H9 (cell line): ENCODE data around the gene CDK14. TPM values are rescaled to one million over a fixed set of nuclear protein-coding genes. Genes with fewer than 3 reads are reported as not detected.

Experiments
- DNase-seq: peaks from one replicate; pipeline ENCODE4 v3.0.0-alpha.2; 2017
- H2AFZ ChIP-seq: one replicate; pipeline ENCODE4 v1.6.1; 2013; ENCODE audit warnings: mild to moderate bottlenecking, low read length, control low read depth, moderate library complexity
- H2AK5ac ChIP-seq: 2 replicates; pipeline ENCODE4 v1.6.1; 2013; ENCODE audit warnings: low read length, control low read depth, mixed read lengths; ENCODE audit not compliant: insufficient read length
- H2BK120ac ChIP-seq: one replicate; pipeline ENCODE4 v1.6.1; 2013; ENCODE audit warnings: low read depth, mild to moderate bottlenecking, low read length, control low read depth, inconsistent platforms; ENCODE audit not compliant: poor library complexity, severe bottlenecking
- H2BK12ac ChIP-seq: 2 replicates; pipeline ENCODE4 v1.6.1; 2013; ENCODE audit warnings: low read length, control low read depth, mixed read lengths, low read depth; ENCODE audit not compliant: insufficient read length
- H2BK15ac ChIP-seq: 2 replicates; pipeline ENCODE4 v1.6.1; 2013; ENCODE audit warnings: low read depth, low read length, control low read depth
- H2BK20ac ChIP-seq: one replicate; pipeline ENCODE4 v1.6.1; 2013; ENCODE audit warnings: low read depth, mild to moderate bottlenecking, low read length, control low read depth, inconsistent platforms; ENCODE audit not compliant: poor library complexity, severe bottlenecking
- H2BK5ac ChIP-seq: 2 replicates; pipeline ENCODE4 v1.6.1; 2013; ENCODE audit warnings: low read length, control low read depth, mixed read lengths; ENCODE audit not compliant: insufficient read length
- H3K14ac ChIP-seq: 2 replicates; pipeline ENCODE4 v1.6.1; 2013; ENCODE audit warnings: low read length, control low read depth; ENCODE audit not compliant: insufficient read depth
- H3K18ac ChIP-seq: 2 replicates; pipeline ENCODE4 v1.6.1; 2013; ENCODE audit warnings: low read depth, mild to moderate bottlenecking, mixed read lengths, low read length, control low read depth; ENCODE audit not compliant: insufficient read length
- H3K23ac ChIP-seq: 2 replicates; pipeline ENCODE4 v1.6.1; 2013; ENCODE audit warnings: low read length, control low read depth, mixed read lengths, low read depth; ENCODE audit not compliant: insufficient read length
- H3K23me2 ChIP-seq: 2 replicates; pipeline ENCODE4 v1.6.1; 2013; ENCODE audit warnings: low read depth, mild to moderate bottlenecking, mixed read lengths, low read length, control low read depth; ENCODE audit not compliant: insufficient read length, poor library complexity, severe bottlenecking
- H3K27ac ChIP-seq: 2 replicates; pipeline ENCODE4 v1.5.1; 2013; ENCODE audit warnings: low read length, control low read depth, mixed read lengths, low read depth; ENCODE audit not compliant: insufficient read length
- H3K27me3 ChIP-seq: 2 replicates; pipeline ENCODE4 v1.6.1; 2013; ENCODE audit warnings: low read length, control low read depth, inconsistent platforms; ENCODE audit not compliant: insufficient read depth
- H3K4ac ChIP-seq: 2 replicates; pipeline ENCODE4 v1.6.1; 2013; ENCODE audit warnings: low read depth, mild to moderate bottlenecking, control low read depth, inconsistent platforms, low read length, moderate library complexity
- H3K4me1 ChIP-seq: 2 replicates; pipeline ENCODE4 v1.6.1; 2013; ENCODE audit warnings: low read length, control low read depth, inconsistent platforms; ENCODE audit not compliant: insufficient read depth
- H3K4me2 ChIP-seq: 2 replicates; pipeline ENCODE4 v1.6.1; 2013; ENCODE audit warnings: low read length, control low read depth, mixed read lengths; ENCODE audit not compliant: insufficient read length, insufficient read depth
- H3K56ac ChIP-seq: 2 replicates; pipeline ENCODE4 v1.6.1; 2013; ENCODE audit warnings: low read depth, mild to moderate bottlenecking, mixed read lengths, low read length, control low read depth; ENCODE audit not compliant: insufficient read length
- H3K79me1 ChIP-seq: 2 replicates; pipeline ENCODE4 v1.6.1; 2013; ENCODE audit warnings: low read depth, mild to moderate bottlenecking, moderate library complexity, low read length, control low read depth, inconsistent platforms; ENCODE audit not compliant: insufficient read depth, poor library complexity, severe bottlenecking
- H3K79me2 ChIP-seq: 2 replicates; pipeline ENCODE4 v1.6.1; 2013; ENCODE audit warnings: low read length, control low read depth, inconsistent platforms; ENCODE audit not compliant: insufficient read depth
- H3K9ac ChIP-seq: 2 replicates; pipeline ENCODE4 v1.6.1; 2013; ENCODE audit warnings: low read length, control low read depth, mixed read lengths; ENCODE audit not compliant: insufficient read length; ENCODE audit errors: extremely low read depth
- H3K9me3 ChIP-seq: one replicate; pipeline ENCODE4 v1.6.1; 2013; ENCODE audit warnings: low read depth, low read length, inconsistent platforms; ENCODE audit not compliant: control insufficient read depth
- H3T11ph ChIP-seq: one replicate; pipeline ENCODE4 v1.6.1; 2013; ENCODE audit warnings: mild to moderate bottlenecking, low read length, control low read depth, inconsistent platforms
- H4K20me1 ChIP-seq: one replicate; pipeline ENCODE4 v1.6.1; 2013; ENCODE audit not compliant: control insufficient read depth, insufficient read length, insufficient read depth
- H4K5ac ChIP-seq: 2 replicates; pipeline ENCODE4 v1.6.1; 2013; ENCODE audit warnings: low read depth, mild to moderate bottlenecking, mixed read lengths, low read length, control low read depth; ENCODE audit not compliant: insufficient read length
- H4K8ac ChIP-seq: replicated peaks from 2 replicates; pipeline ENCODE4 v1.6.1; 2013; ENCODE audit warnings: low read length, control low read depth, mixed read lengths, low read depth; ENCODE audit not compliant: insufficient read length
- H4K91ac ChIP-seq: 2 replicates; pipeline ENCODE4 v1.6.1; 2013; ENCODE audit warnings: low read depth, mild to moderate bottlenecking, moderate library complexity, mixed read lengths, low read length, control low read depth; ENCODE audit not compliant: insufficient read length
- H3K27ac Mint-ChIP-seq, 3 experiments: 2 replicates in 2 of 3; 3 replicates in 1 of 3; pipeline ENCODE4 v1.8.0; 2020 to 2021; ENCODE audit warnings: mixed read lengths in 3 of 3, mild to moderate bottlenecking in 1 of 3, moderate library complexity in 1 of 3
- H3K27me3 Mint-ChIP-seq: 2 replicates; pipeline ENCODE4 v1.8.0; 2021; ENCODE audit warnings: low read depth, mild to moderate bottlenecking, moderate library complexity, mixed read lengths
- H3K36me3 Mint-ChIP-seq, 3 experiments: 2 replicates in 2 of 3; 3 replicates in 1 of 3; pipeline ENCODE4 v1.8.0; 2020 to 2021; ENCODE audit warnings: low read depth in 3 of 3, mixed read lengths in 3 of 3; ENCODE audit not compliant: insufficient read depth in 1 of 3
- H3K4me1 Mint-ChIP-seq, 2 experiments: 2 replicates each; pipeline ENCODE4 v1.8.0; 2020; ENCODE audit warnings: mixed read lengths in 2 of 2
- H3K4me3 Mint-ChIP-seq, 2 experiments: 2 replicates in 1 of 2; 3 replicates in 1 of 2; pipeline ENCODE4 v1.8.0; 2020 to 2021; ENCODE audit warnings: mild to moderate bottlenecking in 2 of 2, mixed read lengths in 2 of 2, moderate library complexity in 1 of 2
- H3K9me3 Mint-ChIP-seq, 2 experiments: 2 replicates in 1 of 2; 3 replicates in 1 of 2; pipeline ENCODE4 v1.8.0; 2020; ENCODE audit warnings: mild to moderate bottlenecking in 2 of 2, mixed read lengths in 2 of 2, moderate library complexity in 1 of 2
- CTCF ChIP-seq: fragments of 200-600 bp; sonication (generic); conservative IDR thresholded peaks from 3 replicates; pipeline ENCODE4 v1.8.0; 2021; ENCODE audit warnings: antibody characterized with exemption, mild to moderate bottlenecking
- WGBS: extraction: QIAGEN DNeasy Blood & Tissue Kit; methylation state at CpG from one replicate; pipeline ENCODE4 v1.1.7; 2013; ENCODE audit warnings: missing lambda C conversion rate, low lambda C conversion rate, mixed read lengths; ENCODE audit not compliant: insufficient read length; ENCODE audit errors: extremely low coverage; 5-methylcytosine and 5-hydroxymethylcytosine counted together
- total RNA-seq: library from RNA; stranded (reverse); gene quantifications from 2 replicates; pipeline ENCODE4 v1.2.1, GENCODE V29; 2021

Gene CDK14
- total RNA-seq, 1 experiment from 2014 or later: 23.9 TPM

DNA sequence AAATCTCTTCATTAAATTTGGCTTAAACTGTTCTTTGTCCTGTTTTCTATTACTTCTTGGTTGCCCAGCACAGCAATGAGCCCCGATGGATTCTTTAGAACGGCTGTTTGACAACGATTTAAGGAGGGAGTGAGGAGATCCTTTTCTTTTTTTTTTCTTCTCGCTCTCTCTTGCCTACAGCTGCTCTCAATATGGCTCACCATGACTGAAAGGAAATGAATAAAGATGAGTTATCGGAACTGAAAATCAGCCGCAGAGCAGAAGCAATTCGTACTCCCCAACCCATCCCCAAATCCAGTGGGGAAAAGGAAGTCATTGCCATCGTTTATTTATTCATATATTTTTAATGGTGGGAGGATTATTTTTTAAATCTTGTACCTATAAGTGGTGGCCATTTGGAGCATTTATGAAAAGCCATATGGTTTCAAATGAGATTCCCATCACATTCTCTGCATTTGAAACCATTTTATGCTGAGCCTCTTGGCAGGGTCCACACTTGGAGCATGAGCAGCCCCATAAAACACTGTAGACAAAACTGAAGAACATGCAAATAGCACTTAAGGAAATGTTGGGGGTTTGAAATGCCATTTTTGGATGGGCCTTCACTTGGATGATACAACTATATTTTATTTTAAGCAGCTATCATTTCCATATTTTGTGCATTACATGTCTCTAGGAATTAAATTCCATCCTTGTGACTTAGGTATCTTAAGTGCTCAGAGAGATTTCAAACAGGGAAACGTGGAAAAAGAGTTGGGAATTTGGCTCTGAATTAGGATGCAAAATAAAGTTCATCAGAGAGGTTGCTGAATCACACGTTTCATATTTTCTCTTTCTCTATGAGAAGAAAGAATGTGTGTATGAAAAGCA lies 560.4 kb downstream of the CDK14 start:
- Histone ChIP-seq H2BK20ac (no peak overlapping the region), H2BK12ac (no peak overlapping the region), H3K27me3 (no peaks in the 10 kb centered on the region), H3K4ac (no peak overlapping the region), H3K79me1 (no peaks in the 10 kb centered on the region), H4K5ac (no peak overlapping the region), H3K23ac (no peak overlapping the region), H3K4me1 (no peaks in the 10 kb centered on the region), H2AFZ (no peak overlapping the region), H2AK5ac (no peak overlapping the region), H2BK5ac (no peak overlapping the region), H3K56ac (no peak overlapping the region), H3K18ac (no peak overlapping the region), H3T11ph (no peak overlapping the region), H4K8ac (no peak overlapping the region), H3K9me3 (no peaks in the 10 kb centered on the region), H2BK120ac (no peak overlapping the region), H3K27ac (no peak overlapping the region), H2BK15ac (no peak overlapping the region), H3K4me2 (no peak overlapping the region), H4K91ac (no peak overlapping the region), H4K20me1 (no peaks in the 10 kb centered on the region), H3K79me2 (no peaks in the 10 kb centered on the region), H3K9ac (no peak overlapping the region), H3K14ac (no peak overlapping the region), H3K23me2 (no peaks in the 10 kb centered on the region)
- Mint-ChIP-seq H3K36me3 (no peaks in the 10 kb centered on the region), H3K9me3 (no peaks in the 10 kb centered on the region), H3K4me1 (no peaks in the 10 kb centered on the region), H3K4me3 (no peak overlapping the region), H3K27me3 (no peaks in the 10 kb centered on the region), H3K27ac (no peak overlapping the region)
- no peak for TF ChIP-seq CTCF
- no peak for DNase-seq
- no CpG with 5 or more reads among the region's 10 CpGs for WGBS
